T-cell (primary cell): ENCODE measurements around the gene PIK3R2. TPM values are rescaled to one million over a fixed set of nuclear protein-coding genes. Genes with fewer than 3 reads are reported as not detected.

Experiments
- ATAC-seq, 4 experiments: fragments of 200-7000 bp in 3 of 4; fragments of 150-1000 bp in 1 of 4; cut with Tn5 transposase; replicated peaks in 1 of 4; 1 replicate in 3 of 4; 2 replicates in 1 of 4; pipeline ENCODE4 v1.10.0; 2021; ENCODE audit warnings: moderate library complexity in 3 of 4, mild to moderate bottlenecking in 2 of 4, moderate number of reproducible peaks in 1 of 4
- CTCF ChIA-PET, 2 donors: fragments of 300-600 bp; sonication (Branson Sonifier 250); formaldehyde crosslinking; loops; one replicate each; lab custom pipeline; 2022; ENCODE audit warnings: antibody characterized with exemption in 2 of 2; lab: Charles Lee
- POLR2A ChIA-PET, 2 donors: fragments of 300-600 bp; sonication (Branson Sonifier 250); formaldehyde crosslinking; loops; one replicate each; lab custom pipeline; 2022; ENCODE audit warnings: antibody characterized with exemption in 2 of 2; lab: Charles Lee
- DNase-seq, 35 experiments: peaks; one replicate each; pipeline versions ENCODE4 v3.0.0 to v3.0.0-alpha.2; 2013 to 2023
- H3K27ac ChIP-seq: one replicate; pipeline ENCODE4 v1.5.1; 2013; ENCODE audit warnings: low read length
- H3K27me3 ChIP-seq, 2 experiments: replicated peaks in 1 of 2; 1 replicate in 1 of 2; 2 replicates in 1 of 2; pipeline versions ENCODE4 v1.6.1 to v1.7.0; 2013; ENCODE audit warnings: low read length in 1 of 2, mixed read lengths in 1 of 2; ENCODE audit not compliant: control insufficient read depth in 2 of 2, insufficient read depth in 2 of 2; ENCODE audit errors: extremely low read depth in 1 of 2
- H3K36me3 ChIP-seq, 2 donors: 1 replicate in 1 of 2; 2 replicates in 1 of 2; pipeline versions ENCODE4 v1.6.1 to v1.7.0; 2013; ENCODE audit warnings: low read length in 1 of 2; ENCODE audit not compliant: control insufficient read depth in 2 of 2, insufficient read depth in 1 of 2; ENCODE audit errors: extremely low read depth in 1 of 2
- H3K4me1 ChIP-seq, 2 experiments: 1 replicate in 1 of 2; 2 replicates in 1 of 2; pipeline versions ENCODE4 v1.6.1 to v1.7.0; 2013; ENCODE audit warnings: low read length in 2 of 2, mixed read lengths in 1 of 2; ENCODE audit not compliant: insufficient read depth in 2 of 2, control insufficient read depth in 1 of 2; ENCODE audit errors: extremely low read depth in 1 of 2
- H3K4me3 ChIP-seq, 2 donors: 1 replicate in 1 of 2; 2 replicates in 1 of 2; pipeline versions ENCODE4 v1.5.1 to v1.7.0; 2013; ENCODE audit warnings: mild to moderate bottlenecking in 2 of 2, low read length in 1 of 2, moderate library complexity in 1 of 2; ENCODE audit not compliant: control insufficient read depth in 1 of 2; ENCODE audit errors: extremely low read depth in 1 of 2
- H3K9me3 ChIP-seq: 2 replicates; pipeline ENCODE4 v1.7.0; 2013
- H3K27ac Mint-ChIP-seq, 2 donors: one replicate each; pipeline ENCODE4 v1.8.0; 2020 to 2021; ENCODE audit warnings: mild to moderate bottlenecking in 2 of 2, mixed read lengths in 2 of 2
- H3K27me3 Mint-ChIP-seq, 2 donors: one replicate each; pipeline ENCODE4 v1.8.0; 2021 to 2022; ENCODE audit warnings: mixed read lengths in 2 of 2
- H3K36me3 Mint-ChIP-seq: one replicate; pipeline ENCODE4 v1.8.0; 2021; ENCODE audit warnings: mixed read lengths
- H3K4me1 Mint-ChIP-seq, 3 donors: one replicate each; pipeline ENCODE4 v1.8.0; 2020 to 2022; ENCODE audit warnings: mixed read lengths in 3 of 3, mild to moderate bottlenecking in 1 of 3
- H3K4me3 Mint-ChIP-seq, 3 donors: one replicate each; pipeline ENCODE4 v1.8.0; 2020 to 2022; ENCODE audit warnings: mild to moderate bottlenecking in 3 of 3, mixed read lengths in 3 of 3, moderate library complexity in 3 of 3
- H3K9me3 Mint-ChIP-seq, 3 donors: one replicate each; pipeline ENCODE4 v1.8.0; 2020 to 2022; ENCODE audit warnings: mixed read lengths in 3 of 3
- WGBS: methylation state at CpG from one replicate; pipeline ENCODE4 v1.1.5; 2013; ENCODE audit warnings: missing lambda C conversion rate; ENCODE audit not compliant: insufficient coverage; 5-methylcytosine and 5-hydroxymethylcytosine counted together
- total RNA-seq, 35 experiments: library from RNA in 6 of 35; stranded (reverse) in 6 of 35; fragments of 120-200 nt in 1 of 35; gene quantifications; one replicate each; pipeline versions ENCODE4 v1.2.1 to v1.2.4 and lab custom pipeline; 2013 to 2026

PIK3R2 gene
- total RNA-seq, 5 donors from 2014 or later (not counting 1 experiment from before 2014, with no cell fraction given): 11.8 to 25.5 (median 17.6) TPM

- peak overlapping the region; percentile 57 for H3K27ac ChIP-seq
- Mint-ChIP-seq H3K36me3 (no peaks in the 10 kb centered on the region), H3K9me3 (no peaks in the 10 kb centered on the region), H3K4me3 (peak overlapping the region; percentile 72 to 81 (median 77)), H3K4me1 (peaks cover 23 to 33% (median 31%) of the 10 kb centered on the region in 3 donors), H3K27me3 (no peaks in the 10 kb centered on the region), H3K27ac (peak overlapping the region; percentile 85 to 88)
- ChIA-PET POLR2A (interaction anchor here in 1 of 2 donors (0.6 kb wide), 1 partner anchor 18 kb away, joined by 3 read pairs; no protein-coding TSS in a partner anchor), CTCF (interaction anchor here (0.6 kb wide), 3 partner anchors 8 to 303 kb away, joined by 3 to 9 read pairs (median 7); no protein-coding TSS in a partner anchor)
- ATAC-seq: peak; percentile 79 to 81 (median 80)
- peaks cover 0 to 10% of the 10 kb centered on the region in 2 donors for H3K36me3 ChIP-seq
- peak overlapping the region; percentile 68 to 75 for H3K4me3 ChIP-seq
- no peaks in the 10 kb centered on the region for H3K27me3 ChIP-seq
- no peaks in the 10 kb centered on the region for H3K9me3 ChIP-seq
- H3K4me1 ChIP-seq: peaks cover 2 to 29% of the 10 kb centered on the region in 2 experiments
- peak in 13 of 35 experiments; percentile 12 to 61 (median 45) for DNase-seq
- 1% methylated on average over 82 of the region's 92 CpGs for WGBS
These were observed 43.0 kb upstream of the PIK3R2 start for GRCh38 chr19:18109733-18110608.

- peak overlapping the region; percentile 49 to 81 (median 66) for H3K4me3 Mint-ChIP-seq
- peak overlapping the region; percentile 68 to 75 for H3K4me3 ChIP-seq
- H3K4me1 Mint-ChIP-seq: peaks cover 22 to 39% (median 35%) of the 10 kb centered on the region in 3 donors
- H3K27ac Mint-ChIP-seq: no peak overlapping the region
- H3K9me3 Mint-ChIP-seq: no peaks in the 10 kb centered on the region
- DNase-seq (no peak), ATAC-seq (peak in 1 of 4 experiments; percentile 16)
- peaks cover 3 to 10% of the 10 kb centered on the region in 2 donors for H3K36me3 ChIP-seq
- CTCF ChIA-PET: interaction anchor here (0.6 to 0.7 kb wide), 3 partner anchors 9 to 161 kb away, joined by 3 to 9 read pairs (median 4); no protein-coding TSS in a partner anchor
- POLR2A ChIA-PET: interaction anchor here in 1 of 2 donors (0.6 kb wide), 2 partner anchors 19 to 55 kb away, joined by 3 read pairs; no protein-coding TSS in a partner anchor
- H3K4me1 ChIP-seq: peaks cover 2 to 28% of the 10 kb centered on the region in 2 experiments
- peaks cover 2% of the 10 kb centered on the region for H3K36me3 Mint-ChIP-seq
- H3K9me3 ChIP-seq: no peaks in the 10 kb centered on the region
- H3K27me3 Mint-ChIP-seq: no peaks in the 10 kb centered on the region
- H3K27ac ChIP-seq: peak overlapping the region; percentile 43
- 55% methylated on average over 14 of the region's 22 CpGs for WGBS
- no peaks in the 10 kb centered on the region for H3K27me3 ChIP-seq
These were observed 42.2 kb upstream of the PIK3R2 start for GRCh38 chr19:18110609-18111232.

DNA sequence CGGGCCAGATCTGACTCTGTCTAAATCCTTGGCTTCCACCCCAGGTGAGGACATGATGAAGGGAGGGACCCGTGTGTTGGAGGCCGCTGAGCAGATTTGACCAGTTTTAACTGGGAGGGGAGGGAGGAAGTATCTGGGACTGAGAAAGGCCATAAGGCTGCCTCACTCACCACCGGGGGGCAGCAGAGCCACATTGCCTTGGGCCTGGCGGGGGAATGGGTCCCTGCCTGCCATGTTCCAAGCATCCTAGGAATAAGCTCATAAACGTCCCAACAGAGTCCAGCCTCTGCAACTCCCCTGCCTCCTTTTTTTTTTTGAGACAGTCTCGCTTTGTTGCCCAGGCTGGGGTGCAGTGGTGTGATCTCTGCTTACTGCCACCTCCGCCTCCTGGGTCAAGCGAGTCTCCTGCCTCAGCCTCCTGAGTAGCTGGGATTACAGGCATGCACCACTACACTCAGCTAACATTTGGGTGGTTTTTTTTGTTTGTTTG is 39.9 kb upstream of the PIK3R2 start:
- DNase-seq (peak in 34 of 35 experiments; percentile 32 to 84 (median 62)), ATAC-seq (peak in 3 of 4 experiments; percentile 29 to 35 (median 31))
- POLR2A ChIA-PET: no interaction called here
- H3K27ac Mint-ChIP-seq: no peak overlapping the region
- 0% methylated on average over 1 of the region's 9 CpGs for WGBS
- peaks cover 2 to 40% of the 10 kb centered on the region in 2 experiments for H3K4me1 ChIP-seq
- H3K27me3 Mint-ChIP-seq: no peaks in the 10 kb centered on the region
- no peaks in the 10 kb centered on the region for H3K9me3 ChIP-seq
- H3K9me3 Mint-ChIP-seq: no peaks in the 10 kb centered on the region
- peaks cover 29 to 43% (median 41%) of the 10 kb centered on the region in 3 donors for H3K4me1 Mint-ChIP-seq
- H3K36me3 Mint-ChIP-seq: peaks cover 2% of the 10 kb centered on the region
- H3K27ac ChIP-seq: no peak overlapping the region
- no peak overlapping the region for H3K4me3 Mint-ChIP-seq
- H3K27me3 ChIP-seq: no peaks in the 10 kb centered on the region
- CTCF ChIA-PET: interaction anchor here (0.6 to 1.7 kb wide), 9 partner anchors 9 to 140 kb away, joined by 3 to 8 read pairs (median 4); partner anchors contain the start of genes IL12RB1 (in 2 of the 2) and PIK3R2 (in 1 of the 2)
- peaks cover 4 to 10% of the 10 kb centered on the region in 2 donors for H3K36me3 ChIP-seq
- no peak overlapping the region for H3K4me3 ChIP-seq

GRCh38 chr19:18113827-18114226 is 39.1 kb upstream of the PIK3R2 start:
- Mint-ChIP-seq H3K4me1 (peaks cover 28 to 45% (median 40%) of the 10 kb centered on the region in 3 donors), H3K27me3 (no peaks in the 10 kb centered on the region), H3K36me3 (peaks cover 2% of the 10 kb centered on the region), H3K9me3 (no peaks in the 10 kb centered on the region), H3K27ac (no peak overlapping the region), H3K4me3 (no peak overlapping the region)
- Histone ChIP-seq H3K9me3 (no peaks in the 10 kb centered on the region), H3K4me3 (no peak overlapping the region), H3K4me1 (peaks cover 5 to 48% of the 10 kb centered on the region in 2 experiments), H3K27ac (no peak overlapping the region), H3K27me3 (no peaks in the 10 kb centered on the region), H3K36me3 (peaks cover 4 to 10% of the 10 kb centered on the region in 2 donors)
- ChIA-PET POLR2A (no interaction called here), CTCF (interaction anchor here (0.7 to 1.3 kb wide), 4 partner anchors 27 to 534 kb away, joined by 3 to 6 read pairs (median 4); partner anchors contain the start of genes IL12RB1 (in 1 of the 2) and PIK3R2 (in 1 of the 2))
- DNase-seq: no peak
- WGBS: 92% methylated on average over 5 of the region's 5 CpGs
- ATAC-seq: no peak

DNA sequence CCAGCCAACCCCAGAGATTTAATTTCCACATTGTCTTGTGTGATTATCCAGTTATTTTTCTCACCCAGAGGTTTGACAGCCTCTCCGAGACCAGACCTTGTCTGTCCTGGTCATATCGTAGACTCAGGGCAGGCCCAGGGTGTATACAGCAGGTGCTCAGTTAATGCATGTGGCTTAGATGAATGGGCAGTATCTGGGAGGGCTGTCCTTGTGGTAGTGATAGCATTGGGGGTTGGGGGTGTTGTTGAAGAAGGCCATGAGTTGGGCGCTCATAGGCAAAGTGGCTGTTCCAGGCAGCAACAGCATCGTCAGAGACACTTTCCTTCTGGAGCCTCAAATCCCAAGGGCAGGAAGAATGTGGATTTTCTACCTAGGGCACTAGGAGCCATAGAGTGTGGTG is 38.5 kb upstream of the PIK3R2 start:
- ChIA-PET CTCF (interaction anchor here in 1 of 2 donors (0.7 kb wide), 1 partner anchor 534 kb away, joined by 6 read pairs; no protein-coding TSS in a partner anchor), POLR2A (no interaction called here)
- ATAC-seq (no peak), DNase-seq (no peak)
- Histone ChIP-seq H3K9me3 (no peaks in the 10 kb centered on the region), H3K4me3 (no peak overlapping the region), H3K36me3 (peaks cover 4 to 10% of the 10 kb centered on the region in 2 donors), H3K27ac (no peak overlapping the region), H3K27me3 (no peaks in the 10 kb centered on the region), H3K4me1 (peaks cover 8 to 50% of the 10 kb centered on the region in 2 experiments)
- Mint-ChIP-seq H3K27ac (no peak overlapping the region), H3K9me3 (no peaks in the 10 kb centered on the region), H3K27me3 (no peaks in the 10 kb centered on the region), H3K4me1 (peaks cover 28 to 45% (median 40%) of the 10 kb centered on the region in 3 donors), H3K36me3 (peaks cover 2% of the 10 kb centered on the region), H3K4me3 (no peak overlapping the region)
- WGBS: 100% methylated on average over 4 of the region's 4 CpGs
